Activated naive CD8-positive, alpha-beta T cell treated with anti-CD3 and anti-CD28 coated beads for 36 hours (primary cell): ENCODE results near the gene ACSL5. TPM values are rescaled to one million over a fixed set of nuclear protein-coding genes. Genes with fewer than 3 reads are reported as not detected.

Source experiments
- DNase-seq: peaks from one replicate; pipeline ENCODE4 v3.0.0; 2021
- H3K27ac Mint-ChIP-seq: one replicate; pipeline ENCODE4 v1.8.0; 2022; ENCODE audit warnings: mild to moderate bottlenecking, moderate library complexity, mixed read lengths
- H3K27me3 Mint-ChIP-seq: one replicate; pipeline ENCODE4 v1.8.0; 2022; ENCODE audit warnings: mild to moderate bottlenecking, mixed read lengths
- H3K36me3 Mint-ChIP-seq: one replicate; pipeline ENCODE4 v1.8.0; 2021; ENCODE audit warnings: mild to moderate bottlenecking, mixed read lengths
- H3K4me1 Mint-ChIP-seq: one replicate; pipeline ENCODE4 v1.8.0; 2021; ENCODE audit warnings: mixed read lengths
- H3K4me3 Mint-ChIP-seq: one replicate; pipeline ENCODE4 v1.8.0; 2022; ENCODE audit warnings: mild to moderate bottlenecking, moderate library complexity, mixed read lengths
- H3K9me3 Mint-ChIP-seq: one replicate; pipeline ENCODE4 v1.8.0; 2022; ENCODE audit warnings: mixed read lengths
- total RNA-seq, 2 experiments: library from RNA; stranded (reverse); gene quantifications; one replicate each; pipeline ENCODE4 v1.2.3, GENCODE V29; 2021

ACSL5 gene
- total RNA-seq, 2 experiments from 2014 or later = 50.3 to 54.3 TPM

GRCh38 chr10:112475575-112476218, 101.8 kb downstream of the ACSL5 start:
- Mint-ChIP-seq H3K27ac (no peak overlapping the region), H3K27me3 (no peaks in the 10 kb centered on the region)

More at GRCh38 chr10:112475575-112476218, 101.8 kb downstream of the ACSL5 start:
- Mint-ChIP-seq H3K4me1 (peaks cover 9% of the 10 kb centered on the region), H3K4me3 (no peak overlapping the region), H3K9me3 (no peaks in the 10 kb centered on the region), H3K36me3 (peaks cover 6% of the 10 kb centered on the region)
- DNase-seq = no peak

Other genes with a start within 250 kb of the ACSL5 start
- gene GPAM, start 190.4 kb upstream of the ACSL5 start, total RNA-seq = 10 to 100 TPM; 12.7 to 14.2 TPM
- gene TECTB, start 90.7 kb upstream of the ACSL5 start, total RNA-seq = not detected
- gene ZDHHC6, start 72.8 kb downstream of the ACSL5 start, total RNA-seq = 10 to 100 TPM; 46.0 to 50.3 TPM
- gene VTI1A, start 73.1 kb downstream of the ACSL5 start, total RNA-seq = 10 to 100 TPM; 31.5 to 33.7 TPM